ENCODE data around the gene DSP. TPM values are rescaled to one million over a fixed set of nuclear protein-coding genes. Genes with fewer than 3 reads are reported as not detected.

DSP gene
- total and polyA plus RNA-seq, 4 donors = 25.0 to 74.7 (median 34.1) TPM

DNA sequence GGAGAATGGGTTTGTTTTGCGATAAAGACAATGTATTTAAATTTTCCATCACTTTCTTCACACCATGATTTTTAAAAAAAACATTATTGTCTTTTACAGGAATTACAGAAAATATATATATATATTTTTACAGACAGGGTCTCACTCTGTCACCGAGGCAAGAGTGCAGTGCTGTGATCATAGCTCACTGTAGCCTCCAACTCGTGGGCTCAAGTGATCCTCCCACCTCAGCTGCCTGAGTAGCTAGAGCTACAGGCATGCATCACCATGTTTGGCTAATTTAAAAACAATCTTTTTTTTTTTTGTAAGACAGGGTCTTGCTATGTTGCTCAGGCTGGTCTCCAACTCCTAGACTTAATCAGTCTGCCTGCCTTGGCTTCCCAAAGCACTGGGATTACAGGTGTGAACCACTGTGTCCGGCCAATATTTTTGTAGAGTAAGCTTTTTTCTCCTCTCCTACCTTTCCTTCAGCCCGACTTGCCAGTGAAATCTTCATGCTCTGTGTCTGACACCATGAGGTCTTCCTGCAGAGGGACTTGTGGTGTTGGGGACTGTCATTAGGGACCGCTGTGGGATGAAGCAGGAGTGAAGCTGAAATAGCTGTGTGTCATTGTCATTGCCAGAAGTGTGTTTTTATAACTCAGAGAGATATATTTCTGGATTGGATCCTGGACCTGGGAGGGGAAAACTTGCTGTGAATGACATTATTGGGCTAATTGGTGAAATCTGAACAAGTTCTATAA, 13.2 kb downstream of the DSP start:
- H3K27ac ChIP-seq (ENCODE audit: low read depth in 1 of 2, low read length in 2 of 2) = no peak overlapping the region
- no peaks in the 10 kb centered on the region for H3K9me3 ChIP-seq (ENCODE audit: control insufficient read depth in 4 of 4, low read length in 3 of 4)
- H3K4me1 ChIP-seq (ENCODE audit: control insufficient read depth in 4 of 4, insufficient read depth in 4 of 4, low read length in 3 of 4) = peaks cover 10 to 28% (median 20%) of the 10 kb centered on the region in 4 donors
- peaks cover 0 to 7% (median 6%) of the 10 kb centered on the region in 4 donors for H3K36me3 ChIP-seq (ENCODE audit: control insufficient read depth in 4 of 4, insufficient read depth in 3 of 4, low read depth in 1 of 4, low read length in 3 of 4)
- WGBS = 81% methylated on average over 6 of the region's 6 CpGs
- H3K27me3 ChIP-seq (ENCODE audit: control insufficient read depth in 4 of 4, insufficient read depth in 4 of 4, low read length in 3 of 4) = no peaks in the 10 kb centered on the region
- TF ChIP-seq RXRA (IDR thresholded peaks at IDR 0.05) (no peak), SP1 (IDR thresholded peaks at IDR 0.05) (no peak), JUND (IDR thresholded peaks at IDR 0.05) (no peak), RAD21 (IDR thresholded peaks at IDR 0.05) (no peak), HNF4G (IDR thresholded peaks at IDR 0.05) (no peak), HNF4A (conservative IDR thresholded peaks at IDR 0.05) (no peak)
- TF ChIP-seq, protein P1, sequence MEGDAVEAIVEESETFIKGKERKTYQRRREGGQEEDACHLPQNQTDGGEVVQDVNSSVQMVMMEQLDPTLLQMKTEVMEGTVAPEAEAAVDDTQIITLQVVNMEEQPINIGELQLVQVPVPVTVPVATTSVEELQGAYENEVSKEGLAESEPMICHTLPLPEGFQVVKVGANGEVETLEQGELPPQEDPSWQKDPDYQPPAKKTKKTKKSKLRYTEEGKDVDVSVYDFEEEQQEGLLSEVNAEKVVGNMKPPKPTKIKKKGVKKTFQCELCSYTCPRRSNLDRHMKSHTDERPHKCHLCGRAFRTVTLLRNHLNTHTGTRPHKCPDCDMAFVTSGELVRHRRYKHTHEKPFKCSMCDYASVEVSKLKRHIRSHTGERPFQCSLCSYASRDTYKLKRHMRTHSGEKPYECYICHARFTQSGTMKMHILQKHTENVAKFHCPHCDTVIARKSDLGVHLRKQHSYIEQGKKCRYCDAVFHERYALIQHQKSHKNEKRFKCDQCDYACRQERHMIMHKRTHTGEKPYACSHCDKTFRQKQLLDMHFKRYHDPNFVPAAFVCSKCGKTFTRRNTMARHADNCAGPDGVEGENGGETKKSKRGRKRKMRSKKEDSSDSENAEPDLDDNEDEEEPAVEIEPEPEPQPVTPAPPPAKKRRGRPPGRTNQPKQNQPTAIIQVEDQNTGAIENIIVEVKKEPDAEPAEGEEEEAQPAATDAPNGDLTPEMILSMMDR (IDR thresholded peaks at IDR 0.05; ENCODE audit: low read depth, low read length, missing input control) = no peak
- no peak for DNase-seq (ENCODE audit: low spot score)
- no peak overlapping the region for H3K9ac ChIP-seq (ENCODE audit: low read depth in 1 of 2, low read length in 2 of 2)
- H3K4me3 ChIP-seq (ENCODE audit: low read depth in 1 of 3, low read length in 3 of 3) = no peak overlapping the region

DNA sequence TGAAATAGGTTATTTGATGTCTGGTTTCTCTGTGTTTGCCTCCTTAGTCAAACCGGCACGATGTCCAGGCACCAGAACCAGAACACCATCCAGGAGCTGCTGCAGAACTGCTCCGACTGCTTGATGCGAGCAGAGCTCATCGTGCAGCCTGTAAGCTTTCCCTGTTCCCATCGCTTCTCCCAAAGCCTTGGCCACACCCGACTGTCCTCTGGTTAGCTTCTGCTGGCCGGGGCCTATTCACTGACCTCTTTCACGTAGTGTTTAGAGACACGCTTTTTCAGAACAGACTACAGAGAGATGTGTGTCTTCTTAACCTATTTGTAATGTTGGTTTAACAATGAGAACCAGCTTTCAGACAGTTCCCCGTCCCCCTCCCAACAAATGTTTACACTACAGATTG, 14.2 kb downstream of the DSP start:
- H3K9ac ChIP-seq (ENCODE audit: low read depth in 1 of 2, low read length in 2 of 2) = no peak overlapping the region
- no peaks in the 10 kb centered on the region for H3K27me3 ChIP-seq (ENCODE audit: control insufficient read depth in 4 of 4, insufficient read depth in 4 of 4, low read length in 3 of 4)
- no peak overlapping the region for H3K27ac ChIP-seq (ENCODE audit: low read depth in 1 of 2, low read length in 2 of 2)
- DNase-seq (ENCODE audit: low spot score) = no peak
- peaks cover 0 to 7% (median 6%) of the 10 kb centered on the region in 4 donors for H3K36me3 ChIP-seq (ENCODE audit: control insufficient read depth in 4 of 4, insufficient read depth in 3 of 4, low read depth in 1 of 4, low read length in 3 of 4)
- WGBS = 89% methylated on average over 11 of the region's 11 CpGs
- H3K4me1 ChIP-seq (ENCODE audit: control insufficient read depth in 4 of 4, insufficient read depth in 4 of 4, low read length in 3 of 4) = peaks cover 6 to 33% (median 20%) of the 10 kb centered on the region in 4 donors
- TF ChIP-seq, protein P2, sequence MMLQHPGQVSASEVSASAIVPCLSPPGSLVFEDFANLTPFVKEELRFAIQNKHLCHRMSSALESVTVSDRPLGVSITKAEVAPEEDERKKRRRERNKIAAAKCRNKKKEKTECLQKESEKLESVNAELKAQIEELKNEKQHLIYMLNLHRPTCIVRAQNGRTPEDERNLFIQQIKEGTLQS (IDR thresholded peaks at IDR 0.05) = no peak
- TF ChIP-seq, protein P3, sequence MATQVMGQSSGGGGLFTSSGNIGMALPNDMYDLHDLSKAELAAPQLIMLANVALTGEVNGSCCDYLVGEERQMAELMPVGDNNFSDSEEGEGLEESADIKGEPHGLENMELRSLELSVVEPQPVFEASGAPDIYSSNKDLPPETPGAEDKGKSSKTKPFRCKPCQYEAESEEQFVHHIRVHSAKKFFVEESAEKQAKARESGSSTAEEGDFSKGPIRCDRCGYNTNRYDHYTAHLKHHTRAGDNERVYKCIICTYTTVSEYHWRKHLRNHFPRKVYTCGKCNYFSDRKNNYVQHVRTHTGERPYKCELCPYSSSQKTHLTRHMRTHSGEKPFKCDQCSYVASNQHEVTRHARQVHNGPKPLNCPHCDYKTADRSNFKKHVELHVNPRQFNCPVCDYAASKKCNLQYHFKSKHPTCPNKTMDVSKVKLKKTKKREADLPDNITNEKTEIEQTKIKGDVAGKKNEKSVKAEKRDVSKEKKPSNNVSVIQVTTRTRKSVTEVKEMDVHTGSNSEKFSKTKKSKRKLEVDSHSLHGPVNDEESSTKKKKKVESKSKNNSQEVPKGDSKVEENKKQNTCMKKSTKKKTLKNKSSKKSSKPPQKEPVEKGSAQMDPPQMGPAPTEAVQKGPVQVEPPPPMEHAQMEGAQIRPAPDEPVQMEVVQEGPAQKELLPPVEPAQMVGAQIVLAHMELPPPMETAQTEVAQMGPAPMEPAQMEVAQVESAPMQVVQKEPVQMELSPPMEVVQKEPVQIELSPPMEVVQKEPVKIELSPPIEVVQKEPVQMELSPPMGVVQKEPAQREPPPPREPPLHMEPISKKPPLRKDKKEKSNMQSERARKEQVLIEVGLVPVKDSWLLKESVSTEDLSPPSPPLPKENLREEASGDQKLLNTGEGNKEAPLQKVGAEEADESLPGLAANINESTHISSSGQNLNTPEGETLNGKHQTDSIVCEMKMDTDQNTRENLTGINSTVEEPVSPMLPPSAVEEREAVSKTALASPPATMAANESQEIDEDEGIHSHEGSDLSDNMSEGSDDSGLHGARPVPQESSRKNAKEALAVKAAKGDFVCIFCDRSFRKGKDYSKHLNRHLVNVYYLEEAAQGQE (IDR thresholded peaks at IDR 0.05) = no peak
- TF ChIP-seq YY1 (IDR thresholded peaks at IDR 0.05) = no peak
- no peak for TF ChIP-seq FOXA2 (IDR thresholded peaks at IDR 0.05)
- no peak for TF ChIP-seq HNF4A (conservative IDR thresholded peaks at IDR 0.05)
- no peak for TF ChIP-seq NR2F2 (IDR thresholded peaks at IDR 0.05)
- no peaks in the 10 kb centered on the region for H3K9me3 ChIP-seq (ENCODE audit: control insufficient read depth in 4 of 4, low read length in 3 of 4)
- no peak overlapping the region for H3K4me3 ChIP-seq (ENCODE audit: low read depth in 1 of 3, low read length in 3 of 3)

Measured in liver (tissue), 9 donors.